HG03159 (cell line): ENCODE results near the gene PLEKHF1.

Source experiments
- ATAC-seq: cut with Tn5 transposase; IDR thresholded peaks from one replicate; pipeline ENCODE4 v1.9.1; 2021; ENCODE audit warnings: mild to moderate bottlenecking, moderate library complexity; ENCODE audit not compliant: unreplicated experiment

Gene PLEKHF1

GRCh38 chr19:29724746-29725145 lies 59.5 kb downstream of the PLEKHF1 start:
- ATAC-seq: no peak
